Activated CD4-positive, alpha-beta T cell treated with anti-CD3 and anti-CD28 coated beads, Interleukin-2, amount 10 ng/mL, durations not matched to agents 7 days and 5 days (primary cell): Measurements from ENCODE around the gene AKAP9. TPM values are rescaled to one million over a fixed set of nuclear protein-coding genes. Genes with fewer than 3 reads are reported as not detected.
"Not testable (repeated sequence)": the region's sequence is repeated elsewhere in the genome, so short reads cannot be mapped to it uniquely, and the experiment has no call there.

Experiments
- CTCF ChIA-PET: fragments of 350-600 bp; sonication (Branson Sonifier 250); formaldehyde crosslinking; loops from one replicate; lab custom pipeline; 2021; ENCODE audit warnings: antibody characterized with exemption; lab: Charles Lee
- POLR2A ChIA-PET: fragments of 350-600 bp; sonication (Branson Sonifier 250); formaldehyde crosslinking; loops from one replicate; lab custom pipeline; 2021; ENCODE audit warnings: antibody characterized with exemption; lab: Charles Lee
- DNase-seq: peaks from one replicate; pipeline ENCODE4 v3.0.0-alpha.2; 2020
- H3K27ac Mint-ChIP-seq: one replicate; pipeline ENCODE4 v1.8.0; 2021; ENCODE audit warnings: mild to moderate bottlenecking, moderate library complexity, mixed read lengths
- H3K27me3 Mint-ChIP-seq: one replicate; pipeline ENCODE4 v1.8.0; 2021; ENCODE audit warnings: mixed read lengths
- H3K36me3 Mint-ChIP-seq: one replicate; pipeline ENCODE4 v1.8.0; 2021; ENCODE audit warnings: low read depth, mixed read lengths
- H3K4me1 Mint-ChIP-seq: one replicate; pipeline ENCODE4 v1.8.0; 2021; ENCODE audit warnings: mixed read lengths
- H3K4me3 Mint-ChIP-seq: one replicate; pipeline ENCODE4 v1.8.0; 2021; ENCODE audit warnings: mild to moderate bottlenecking, moderate library complexity, mixed read lengths
- H3K9me3 Mint-ChIP-seq: one replicate; pipeline ENCODE4 v1.8.0; 2021; ENCODE audit warnings: mixed read lengths
- total RNA-seq, 2 experiments: library from RNA; stranded (reverse); gene quantifications; one replicate each; pipeline ENCODE4 v1.2.3, GENCODE V29; 2021

The AKAP9 gene
- total RNA-seq, 2 experiments from 2014 or later = 39.3 to 43.7 TPM

DNA sequence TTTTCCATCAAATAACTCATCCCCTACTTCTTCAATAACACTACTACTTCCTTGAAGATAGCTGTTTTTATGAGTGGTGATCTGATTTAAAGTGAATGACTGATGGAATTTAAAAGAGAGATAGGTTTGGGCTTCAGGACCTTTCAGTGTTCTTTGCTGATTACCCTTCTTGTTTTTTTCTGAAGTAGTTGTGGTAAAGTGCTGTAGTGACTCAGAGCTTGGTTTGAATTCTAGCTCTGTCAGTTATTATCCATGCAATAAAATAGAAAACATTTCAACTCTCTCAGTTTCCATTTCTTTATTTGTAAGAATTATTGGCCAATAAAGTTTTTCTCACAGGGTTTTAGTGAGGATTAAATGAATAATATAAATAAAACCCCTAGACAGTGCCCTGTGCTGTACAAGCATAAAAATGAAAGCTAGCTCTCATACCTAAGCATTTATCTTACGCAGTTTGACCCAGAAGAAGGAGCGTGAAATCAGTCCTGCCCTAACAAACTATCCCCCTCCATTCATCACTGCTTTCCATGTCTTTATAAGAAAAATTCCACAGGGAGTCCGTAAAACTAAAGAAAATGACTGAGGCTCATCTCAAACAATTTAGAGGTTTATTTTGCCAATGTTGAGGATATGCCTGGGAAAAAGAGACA is 25.1 kb upstream of the AKAP9 start:
- H3K4me3 Mint-ChIP-seq = no peak overlapping the region

DNA sequence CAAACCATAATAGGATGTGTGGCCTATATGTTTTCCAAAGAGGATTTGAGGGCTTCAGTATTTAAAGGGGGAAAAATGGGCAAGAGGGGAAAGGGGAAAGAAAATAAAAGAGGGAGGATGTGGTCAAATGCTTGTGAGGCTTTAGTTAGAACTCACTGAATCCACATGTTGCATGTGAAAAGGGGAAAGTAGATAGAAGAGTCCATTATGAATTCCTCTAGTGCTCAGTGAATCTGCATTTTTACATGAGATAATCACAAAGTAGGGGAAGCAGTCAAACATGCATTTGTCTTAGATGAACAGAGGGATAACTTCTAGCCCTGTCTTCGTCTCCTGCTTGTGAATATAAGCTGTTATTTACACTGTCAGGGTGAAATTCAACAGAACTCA is 24.6 kb upstream of the AKAP9 start:
- CTCF ChIA-PET = no interaction called here
- DNase-seq = no peak
- no peaks in the 10 kb centered on the region for H3K36me3 Mint-ChIP-seq
- H3K27ac Mint-ChIP-seq = no peak overlapping the region
- peaks cover 23% of the 10 kb centered on the region for H3K4me1 Mint-ChIP-seq
- H3K9me3 Mint-ChIP-seq = peaks cover 4% of the 10 kb centered on the region
- POLR2A ChIA-PET = no interaction called here
- H3K4me3 Mint-ChIP-seq = no peak overlapping the region
- H3K27me3 Mint-ChIP-seq = peaks cover 10% of the 10 kb centered on the region

More for the DNA sequence above, 25.1 kb upstream of the AKAP9 start:
- POLR2A ChIA-PET = interaction anchor here (0.6 to 0.8 kb wide), 2 partner anchors 25 to 26 kb away, joined by 6 to 12 read pairs; no protein-coding TSS in a partner anchor
- Mint-ChIP-seq H3K4me1 (peaks cover 23% of the 10 kb centered on the region), H3K36me3 (no peaks in the 10 kb centered on the region), H3K9me3 (peaks cover 4% of the 10 kb centered on the region), H3K27me3 (peaks cover 10% of the 10 kb centered on the region), H3K27ac (no peak overlapping the region)
- CTCF ChIA-PET = no interaction called here
- DNase-seq = no peak

DNA sequence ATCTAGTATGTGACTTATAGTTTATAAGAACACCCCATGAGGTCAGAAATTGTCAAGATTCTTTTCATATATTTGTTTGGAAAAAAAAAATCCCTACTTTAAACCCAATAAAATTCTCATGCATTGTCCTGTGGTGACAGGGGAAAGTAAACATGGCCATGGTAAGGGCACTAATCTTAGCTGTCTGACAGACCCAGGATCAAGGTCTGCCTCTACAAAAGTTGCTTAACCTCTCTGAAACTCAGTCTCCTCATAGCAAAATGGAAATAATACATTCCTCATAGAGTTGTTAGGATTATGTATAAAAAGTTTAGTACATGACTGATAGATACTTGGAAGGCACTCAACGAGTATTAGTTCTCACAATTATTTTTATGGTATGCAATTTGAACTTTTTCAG is 22.3 kb upstream of the AKAP9 start:
- ChIA-PET POLR2A (no interaction called here), CTCF (interaction anchor here (0.6 to 0.9 kb wide), 2 partner anchors 24 to 734 kb away, joined by 3 to 5 read pairs; no protein-coding TSS in a partner anchor)
- no peak for DNase-seq
- Mint-ChIP-seq H3K27me3 (peaks cover 10% of the 10 kb centered on the region), H3K4me3 (no peak overlapping the region), H3K36me3 (no peaks in the 10 kb centered on the region), H3K4me1 (peaks cover 23% of the 10 kb centered on the region), H3K27ac (no peak overlapping the region), H3K9me3 (peaks cover 4% of the 10 kb centered on the region)

DNA sequence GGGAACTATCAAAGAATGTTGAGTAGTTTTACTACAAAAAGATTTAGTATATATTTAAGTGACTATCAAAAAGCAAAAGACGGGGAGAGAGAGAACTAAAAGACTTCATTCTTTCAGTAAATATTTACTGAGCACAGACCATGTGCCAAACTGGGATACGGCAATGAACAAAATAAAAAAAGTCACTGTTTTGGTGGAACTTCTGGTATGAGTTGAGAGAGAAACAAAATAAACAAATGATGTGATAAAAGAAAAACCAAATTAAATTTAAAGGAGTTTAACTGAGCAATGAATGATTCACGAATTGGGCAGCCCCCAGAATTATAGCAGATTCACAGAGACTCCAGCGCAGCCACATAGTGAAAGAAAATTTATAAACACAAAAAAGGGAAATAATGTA is 17.8 kb upstream of the AKAP9 start:
- POLR2A ChIA-PET = no interaction called here
- H3K27me3 Mint-ChIP-seq = peaks cover 14% of the 10 kb centered on the region
- H3K27ac Mint-ChIP-seq = no peak overlapping the region
- H3K36me3 Mint-ChIP-seq = no peaks in the 10 kb centered on the region
- H3K4me3 Mint-ChIP-seq = no peak overlapping the region
- DNase-seq = no peak
- CTCF ChIA-PET = interaction anchor here (1.3 kb wide), 1 partner anchor 17 kb away, joined by 7 read pairs; the partner anchor contains the start of gene AKAP9
- no peaks in the 10 kb centered on the region for H3K9me3 Mint-ChIP-seq
- no peaks in the 10 kb centered on the region for H3K4me1 Mint-ChIP-seq

DNA sequence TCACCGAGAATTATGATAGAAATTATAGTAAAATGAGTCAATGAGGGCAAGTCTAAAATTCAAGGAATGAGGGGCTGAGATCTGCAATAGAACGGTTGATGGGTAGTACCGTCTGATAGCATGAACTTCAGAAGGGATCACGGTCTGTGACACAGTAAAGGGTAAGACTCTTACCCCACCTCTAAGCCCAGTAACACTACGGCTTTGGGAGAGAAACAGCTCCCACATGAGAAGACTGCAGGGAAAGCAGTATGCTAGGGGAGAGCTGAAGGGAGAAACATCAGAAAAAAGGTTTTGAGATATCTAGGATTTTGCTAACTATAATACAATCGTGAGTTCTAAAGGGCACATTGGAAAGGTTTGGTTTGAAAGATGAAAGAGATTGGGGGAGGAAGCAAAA is 12.8 kb upstream of the AKAP9 start:
- CTCF ChIA-PET = interaction anchor here (1.1 kb wide), 1 partner anchor 48 kb away, joined by 3 read pairs; no protein-coding TSS in a partner anchor
- H3K9me3 Mint-ChIP-seq = no peaks in the 10 kb centered on the region
- DNase-seq = no peak

DNA sequence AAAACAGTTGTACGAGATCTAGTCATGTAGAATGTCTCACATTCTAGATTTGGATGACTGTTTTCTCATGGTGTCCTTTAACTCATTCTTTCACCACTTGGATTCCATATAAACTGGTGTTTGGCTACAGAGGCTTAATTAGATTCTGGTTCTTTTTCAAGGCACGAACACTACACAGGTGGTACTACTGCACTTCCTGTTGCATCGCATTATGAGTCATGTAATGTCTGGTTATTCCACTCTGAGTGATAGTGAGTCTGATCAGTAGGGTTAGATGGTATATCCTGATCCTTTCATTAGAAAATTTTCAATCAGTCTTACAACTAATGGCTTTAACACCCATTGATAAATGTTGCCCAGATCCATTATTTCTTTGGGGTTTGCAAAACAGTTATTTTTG is 11.2 kb upstream of the AKAP9 start:
- Mint-ChIP-seq H3K9me3 (no peaks in the 10 kb centered on the region), H3K4me3 (no peak overlapping the region), H3K27me3 (peaks cover 16% of the 10 kb centered on the region), H3K36me3 (no peaks in the 10 kb centered on the region), H3K4me1 (no peaks in the 10 kb centered on the region), H3K27ac (no peak overlapping the region)
- no peak for DNase-seq
- POLR2A ChIA-PET = no interaction called here
- CTCF ChIA-PET = no interaction called here

More for the DNA sequence above, 12.8 kb upstream of the AKAP9 start:
- POLR2A ChIA-PET = no interaction called here
- no peak overlapping the region for H3K4me3 Mint-ChIP-seq
- H3K27me3 Mint-ChIP-seq = peaks cover 13% of the 10 kb centered on the region
- no peaks in the 10 kb centered on the region for H3K36me3 Mint-ChIP-seq
- H3K4me1 Mint-ChIP-seq = no peaks in the 10 kb centered on the region
- H3K27ac Mint-ChIP-seq = no peak overlapping the region

DNA sequence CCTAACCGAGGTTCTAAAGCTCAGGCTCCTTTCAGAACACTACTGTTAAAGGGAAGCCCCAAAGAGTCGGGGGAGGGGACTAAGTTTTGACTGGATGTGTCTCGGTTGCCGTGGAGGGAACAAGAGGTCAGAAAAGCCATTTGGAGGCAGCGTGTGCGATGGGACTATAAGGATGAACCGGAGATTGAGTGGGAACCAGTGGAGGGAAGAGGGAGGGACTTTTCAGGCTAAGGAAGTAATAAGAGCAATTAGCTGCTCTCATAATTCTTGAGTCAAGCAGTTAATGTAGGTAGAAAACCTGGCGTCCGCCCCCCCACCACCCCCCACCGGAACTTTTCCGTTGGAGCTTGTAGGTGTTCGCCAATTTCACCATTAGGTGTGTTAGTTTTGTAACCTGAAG is 491 bp upstream of the AKAP9 start:
- peak overlapping the region; percentile 92 for H3K27ac Mint-ChIP-seq

DNA sequence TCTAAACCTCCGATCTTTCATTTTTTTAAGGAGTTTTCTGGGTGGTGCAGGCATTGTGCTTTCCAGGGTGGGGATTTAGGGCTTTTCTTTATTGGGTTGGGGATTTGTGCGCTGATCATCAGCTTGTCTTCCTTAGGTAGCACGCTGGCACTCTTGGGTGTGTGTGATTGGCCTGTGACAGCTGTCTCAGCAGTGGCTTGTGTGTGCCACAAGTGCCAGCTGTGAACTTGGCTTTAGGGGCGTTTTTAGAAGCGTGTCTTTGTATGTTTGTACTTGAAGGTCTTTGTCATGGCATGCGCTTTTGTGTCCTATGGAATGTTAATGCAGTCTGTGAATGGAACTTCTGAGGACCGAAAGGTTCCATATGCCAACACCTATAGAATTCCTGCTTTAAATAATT is 788 bp downstream of the AKAP9 start:
- CTCF ChIA-PET = interaction anchor here (1.3 to 2.0 kb wide), 2 partner anchors 11 to 31 kb away, joined by 3 to 7 read pairs; no protein-coding TSS in a partner anchor
- H3K9me3 Mint-ChIP-seq = no peaks in the 10 kb centered on the region
- H3K4me1 Mint-ChIP-seq = peaks cover 32% of the 10 kb centered on the region
- POLR2A ChIA-PET = interaction anchor here (0.6 to 1.2 kb wide), 2 partner anchors 26 to 39 kb away, joined by 5 to 6 read pairs; no protein-coding TSS in a partner anchor
- peaks cover 10% of the 10 kb centered on the region for H3K36me3 Mint-ChIP-seq
- peak overlapping the region; percentile 92 for H3K27ac Mint-ChIP-seq
- DNase-seq = peak; percentile 44
- H3K27me3 Mint-ChIP-seq = no peaks in the 10 kb centered on the region
- H3K4me3 Mint-ChIP-seq = peak overlapping the region; percentile 84

More for the DNA sequence above, 491 bp upstream of the AKAP9 start:
- no peaks in the 10 kb centered on the region for H3K9me3 Mint-ChIP-seq
- H3K4me3 Mint-ChIP-seq = peak overlapping the region; percentile 84
- peak; percentile 37 for DNase-seq
- H3K36me3 Mint-ChIP-seq = peaks cover 2% of the 10 kb centered on the region
- no peaks in the 10 kb centered on the region for H3K27me3 Mint-ChIP-seq
- ChIA-PET CTCF (interaction anchor here (1.2 to 2.0 kb wide), 3 partner anchors 12 to 60 kb away, joined by 6 to 7 read pairs (median 7); partner anchors contain the start of gene MTERF1), POLR2A (interaction anchor here (0.5 kb wide), 1 partner anchor 25 kb away, joined by 12 read pairs; no protein-coding TSS in a partner anchor)
- peaks cover 25% of the 10 kb centered on the region for H3K4me1 Mint-ChIP-seq

DNA sequence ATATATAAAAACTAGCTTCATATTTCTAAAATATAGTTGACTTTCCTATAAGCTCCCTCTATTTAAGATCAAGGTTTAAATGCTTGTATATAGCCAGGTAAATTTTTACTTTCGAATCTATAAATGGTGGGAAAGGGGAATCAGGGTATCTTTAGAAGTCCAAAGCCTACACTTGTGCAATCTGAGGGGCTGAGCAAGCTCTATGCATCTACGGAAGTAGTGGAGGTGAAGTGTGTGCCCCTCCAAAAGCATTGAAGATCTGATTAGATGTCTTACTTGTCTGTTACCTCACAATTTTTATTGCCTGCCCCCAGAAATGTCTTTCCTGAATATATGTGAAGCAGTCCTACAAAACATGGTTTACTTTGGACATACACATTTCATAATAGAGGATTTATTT is 1.6 kb downstream of the AKAP9 start:
- POLR2A ChIA-PET = interaction anchor here (0.6 kb wide), 1 partner anchor 801 kb away, joined by 3 read pairs; no protein-coding TSS in a partner anchor
- Mint-ChIP-seq H3K4me3 (peak overlapping the region; percentile 84), H3K4me1 (peaks cover 33% of the 10 kb centered on the region), H3K36me3 (peaks cover 13% of the 10 kb centered on the region), H3K27me3 (no peaks in the 10 kb centered on the region), H3K9me3 (no peaks in the 10 kb centered on the region), H3K27ac (no peak overlapping the region)
- DNase-seq = no peak
- CTCF ChIA-PET = interaction anchor here (1.0 kb wide), 2 partner anchors 24 to 191 kb away, joined by 3 to 5 read pairs; no protein-coding TSS in a partner anchor

DNA sequence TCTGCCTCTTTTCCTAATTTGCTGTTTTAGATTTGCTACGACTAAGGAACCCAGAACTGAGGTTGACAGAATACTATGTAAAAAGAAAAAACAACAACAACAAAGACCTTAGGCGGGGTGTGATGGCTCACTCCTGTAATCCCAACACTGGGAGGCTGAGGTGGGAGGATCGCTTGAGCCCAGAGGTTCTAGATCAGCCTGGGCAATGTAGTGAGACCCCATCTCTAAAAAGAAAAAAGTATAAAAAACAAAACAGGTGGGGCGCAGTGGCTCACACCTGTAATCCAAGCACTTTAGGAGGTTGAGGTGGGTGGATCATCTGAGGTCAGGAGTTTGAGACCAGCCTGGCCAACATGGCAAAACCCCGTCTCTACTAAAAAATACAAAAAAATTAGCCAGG is 4.3 kb downstream of the AKAP9 start:
- H3K9me3 Mint-ChIP-seq, H3K4me3 Mint-ChIP-seq, DNase-seq, H3K27ac Mint-ChIP-seq, POLR2A ChIA-PET, H3K27me3 Mint-ChIP-seq: not testable (repeated sequence)
- peaks cover 21% of the 10 kb centered on the region for H3K36me3 Mint-ChIP-seq
- H3K4me1 Mint-ChIP-seq = peaks cover 32% of the 10 kb centered on the region
- CTCF ChIA-PET = interaction anchor here (0.5 to 2.3 kb wide), 2 partner anchors 64 to 93 kb away, joined by 3 to 9 read pairs; partner anchors contain the start of gene MTERF1

DNA sequence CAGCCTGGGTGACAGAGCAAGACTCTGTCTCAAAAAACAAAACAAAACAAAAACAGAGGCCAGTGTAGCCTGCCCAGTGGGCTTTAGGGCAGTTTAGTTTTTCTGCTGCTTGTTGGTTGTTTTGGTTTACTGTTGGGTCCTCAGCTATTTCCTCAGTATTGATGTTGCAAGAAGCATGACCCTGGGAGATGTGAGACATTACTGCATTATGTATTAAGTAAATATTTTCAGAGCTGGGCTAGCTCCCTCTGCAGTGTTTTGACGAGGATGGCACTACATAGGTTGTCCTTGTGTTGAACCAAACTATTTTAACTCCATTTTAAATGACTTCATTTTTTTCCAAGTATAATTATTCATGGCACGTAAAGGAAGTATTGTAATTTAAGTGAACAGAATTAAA is 4.8 kb downstream of the AKAP9 start:
- Mint-ChIP-seq H3K27ac (no peak overlapping the region), H3K36me3 (peaks cover 21% of the 10 kb centered on the region), H3K4me3 (no peak overlapping the region), H3K9me3 (peaks cover 5% of the 10 kb centered on the region), H3K27me3 (no peaks in the 10 kb centered on the region), H3K4me1 (peaks cover 30% of the 10 kb centered on the region)
- CTCF ChIA-PET = interaction anchor here (0.5 to 2.3 kb wide), 2 partner anchors 65 to 94 kb away, joined by 3 to 9 read pairs; partner anchors contain the start of gene MTERF1
- POLR2A ChIA-PET = no interaction called here
- no peak for DNase-seq

DNA sequence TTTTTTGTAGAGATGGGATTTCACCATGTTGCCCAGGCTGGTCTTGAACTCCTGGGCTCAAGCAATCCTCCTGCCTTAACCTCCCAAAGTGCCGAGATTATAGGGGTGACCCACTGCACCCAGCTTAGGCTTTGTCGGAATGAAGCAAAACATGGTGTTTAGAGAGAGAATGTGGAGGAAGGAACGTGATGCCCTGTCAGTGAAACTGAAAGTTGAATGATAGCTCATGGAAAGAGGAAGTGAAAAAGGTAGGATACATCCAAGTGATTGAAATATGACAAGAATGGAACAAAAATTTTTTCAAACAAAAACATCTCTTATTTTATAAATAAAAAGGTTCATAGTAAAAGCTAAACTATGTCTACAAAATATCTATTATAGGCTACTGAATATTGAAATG is 5.9 kb downstream of the AKAP9 start:
- Mint-ChIP-seq H3K27ac (no peak overlapping the region), H3K4me3 (no peak overlapping the region), H3K4me1 (peaks cover 27% of the 10 kb centered on the region), H3K36me3 (peaks cover 19% of the 10 kb centered on the region), H3K27me3 (no peaks in the 10 kb centered on the region), H3K9me3 (peaks cover 5% of the 10 kb centered on the region)
- ChIA-PET POLR2A (no interaction called here), CTCF (interaction anchor here (2.3 kb wide), 1 partner anchor 66 kb away, joined by 9 read pairs; the partner anchor contains the start of gene MTERF1)
- no peak for DNase-seq

DNA sequence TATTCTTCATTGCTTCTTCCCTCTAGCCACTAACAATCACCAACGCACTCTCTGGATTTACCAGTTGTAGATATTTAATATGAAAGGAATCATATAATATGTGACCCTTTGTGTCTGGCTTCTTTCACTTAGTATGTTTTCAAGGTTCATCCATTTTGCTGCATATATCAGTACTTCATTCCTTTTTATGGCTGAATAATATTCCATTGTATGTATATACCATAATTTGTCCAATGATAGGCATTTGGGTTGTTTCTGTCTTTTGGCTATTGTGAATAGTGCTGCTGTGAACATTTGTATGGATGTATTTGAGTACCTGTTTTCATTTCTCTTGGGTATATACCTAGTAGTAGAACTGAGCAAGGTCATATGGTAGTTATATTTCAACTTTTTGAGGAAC is 7.3 kb downstream of the AKAP9 start:
- CTCF ChIA-PET = no interaction called here
- no peak for DNase-seq
- Mint-ChIP-seq H3K9me3 (peaks cover 5% of the 10 kb centered on the region), H3K27ac (no peak overlapping the region), H3K27me3 (no peaks in the 10 kb centered on the region), H3K4me1 (peaks cover 18% of the 10 kb centered on the region), H3K4me3 (no peak overlapping the region), H3K36me3 (peaks cover 21% of the 10 kb centered on the region)
- POLR2A ChIA-PET = no interaction called here
